Measurements from ENCODE around the gene AAK1.
"Not testable (repeated sequence)": the region's sequence is repeated elsewhere in the genome, so short reads cannot be mapped to it uniquely, and the experiment has no call there.

The AAK1 gene

GRCh38 chr2:69659941-69660483, 16.5 kb upstream of the AAK1 start:
- Histone ChIP-seq H3K9ac (ENCODE audit: insufficient read length, low read depth) (no peak overlapping the region), H3K4me3 (ENCODE audit: insufficient read length, low read depth) (no peak overlapping the region), H3K36me3 (ENCODE audit: insufficient read depth, insufficient read length, low read length) (no peaks in the 10 kb centered on the region), H3K4me1 (ENCODE audit: insufficient read depth, insufficient read length) (no peaks in the 10 kb centered on the region), H3K9me3 (ENCODE audit: insufficient read depth, low read length) (0 out of 2 replicates have a peak, but pooled peaks cover 4% of the 10 kb centered on the region), H3K27me3 (ENCODE audit: insufficient read depth, insufficient read length) (no peaks in the 10 kb centered on the region)
- no peak for DNase-seq (ENCODE audit: low read depth, low spot score)
- TF ChIP-seq YY1 (IDR thresholded peaks at IDR 0.05; ENCODE audit: insufficient read depth, insufficient read length), result no peak
- TF ChIP-seq SUZ12 (IDR thresholded peaks at IDR 0.05; ENCODE audit: extremely low read depth, insufficient read depth, insufficient read length), result no peak
- no peak for TF ChIP-seq ZNF274 (IDR thresholded peaks at IDR 0.05; ENCODE audit: low read depth, low read length)

- Histone ChIP-seq H3K4me1 (ENCODE audit: insufficient read depth, insufficient read length) (no peaks in the 10 kb centered on the region), H3K9ac (ENCODE audit: insufficient read length, low read depth) (no peak overlapping the region), H3K9me3 (ENCODE audit: insufficient read depth, low read length) (0 out of 2 replicates have a peak, but pooled peaks cover 4% of the 10 kb centered on the region), H3K4me3 (ENCODE audit: insufficient read length, low read depth) (no peak overlapping the region), H3K36me3 (ENCODE audit: insufficient read depth, insufficient read length, low read length) (no peaks in the 10 kb centered on the region), H3K27me3 (ENCODE audit: insufficient read depth, insufficient read length) (no peaks in the 10 kb centered on the region)
- DNase-seq (ENCODE audit: low read depth, low spot score), result no peak
- no peak for TF ChIP-seq YY1 (IDR thresholded peaks at IDR 0.05; ENCODE audit: insufficient read depth, insufficient read length)
- no peak for TF ChIP-seq ZNF274 (IDR thresholded peaks at IDR 0.05; ENCODE audit: low read depth, low read length)
- TF ChIP-seq SUZ12 (IDR thresholded peaks at IDR 0.05; ENCODE audit: extremely low read depth, insufficient read depth, insufficient read length), result no peak
These were observed 15.8 kb upstream of the AAK1 start for GRCh38 chr2:69659349-69659748.

DNA sequence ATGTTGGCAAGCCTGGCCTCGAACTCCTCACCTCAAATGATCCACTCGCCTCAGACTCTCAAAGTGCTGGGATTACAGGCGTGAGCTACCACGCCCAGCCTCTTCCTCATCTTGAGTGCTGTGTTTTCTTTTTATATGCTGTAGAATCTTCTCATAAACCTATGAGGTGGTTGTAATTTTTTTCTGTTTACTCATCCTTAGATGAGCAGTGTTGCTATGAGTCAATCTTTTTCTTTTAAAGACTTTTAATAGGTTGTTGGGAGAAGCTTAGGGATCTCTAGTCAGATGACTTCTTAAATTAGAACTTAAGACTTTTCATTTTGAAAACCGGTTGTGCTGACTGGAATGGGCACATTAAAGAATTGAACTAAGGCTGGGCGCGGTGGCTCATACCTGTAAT, 8.7 kb upstream of the AAK1 start:
- Histone ChIP-seq H3K4me1 (ENCODE audit: insufficient read depth, insufficient read length) (no peaks in the 10 kb centered on the region), H3K36me3 (ENCODE audit: insufficient read depth, insufficient read length, low read length) (no peaks in the 10 kb centered on the region), H3K9ac (ENCODE audit: insufficient read length, low read depth) (no peak overlapping the region), H3K4me3 (ENCODE audit: insufficient read length, low read depth) (no peak overlapping the region), H3K27me3 (ENCODE audit: insufficient read depth, insufficient read length) (no peaks in the 10 kb centered on the region), H3K9me3 (ENCODE audit: insufficient read depth, low read length) (no peaks in the 10 kb centered on the region)
- DNase-seq (ENCODE audit: low read depth, low spot score), result no peak
- TF ChIP-seq YY1 (IDR thresholded peaks at IDR 0.05; ENCODE audit: insufficient read depth, insufficient read length) (no peak), ZNF274 (IDR thresholded peaks at IDR 0.05; ENCODE audit: low read depth, low read length) (no peak), SUZ12 (IDR thresholded peaks at IDR 0.05; ENCODE audit: extremely low read depth, insufficient read depth, insufficient read length) (no peak)

GRCh38 chr2:69647196-69647595, 3.7 kb upstream of the AAK1 start:
- H3K36me3 ChIP-seq (ENCODE audit: insufficient read depth, insufficient read length, low read length); DNase-seq (ENCODE audit: low read depth, low spot score); H3K9ac ChIP-seq (ENCODE audit: insufficient read length, low read depth); H3K9me3 ChIP-seq (ENCODE audit: insufficient read depth, low read length); H3K4me3 ChIP-seq (ENCODE audit: insufficient read length, low read depth); H3K27me3 ChIP-seq (ENCODE audit: insufficient read depth, insufficient read length); H3K4me1 ChIP-seq (ENCODE audit: insufficient read depth, insufficient read length): not testable (repeated sequence)

GRCh38 chr2:69646714-69647113, 3.2 kb upstream of the AAK1 start:
- Histone ChIP-seq H3K4me1 (ENCODE audit: insufficient read depth, insufficient read length) (no peaks in the 10 kb centered on the region), H3K9ac (ENCODE audit: insufficient read length, low read depth) (no peak overlapping the region)

GRCh38 chr2:69645921-69646320, 2.4 kb upstream of the AAK1 start:
- no peak for TF ChIP-seq SUZ12 (IDR thresholded peaks at IDR 0.05; ENCODE audit: extremely low read depth, insufficient read depth, insufficient read length)
- TF ChIP-seq YY1 (IDR thresholded peaks at IDR 0.05; ENCODE audit: insufficient read depth, insufficient read length), result no peak
- TF ChIP-seq ZNF274 (IDR thresholded peaks at IDR 0.05; ENCODE audit: low read depth, low read length), result no peak
- Histone ChIP-seq H3K9me3 (ENCODE audit: insufficient read depth, low read length) (no peaks in the 10 kb centered on the region), H3K9ac (ENCODE audit: insufficient read length, low read depth) (no peak overlapping the region), H3K36me3 (ENCODE audit: insufficient read depth, insufficient read length, low read length) (peaks cover 3% of the 10 kb centered on the region), H3K27me3 (ENCODE audit: insufficient read depth, insufficient read length) (no peaks in the 10 kb centered on the region), H3K4me1 (ENCODE audit: insufficient read depth, insufficient read length) (no peaks in the 10 kb centered on the region), H3K4me3 (ENCODE audit: insufficient read length, low read depth) (no peak overlapping the region)
- DNase-seq (ENCODE audit: low read depth, low spot score), result no peak

More at GRCh38 chr2:69646714-69647113, 3.2 kb upstream of the AAK1 start:
- TF ChIP-seq SUZ12 (IDR thresholded peaks at IDR 0.05; ENCODE audit: extremely low read depth, insufficient read depth, insufficient read length) (no peak), YY1 (IDR thresholded peaks at IDR 0.05; ENCODE audit: insufficient read depth, insufficient read length) (no peak), ZNF274 (IDR thresholded peaks at IDR 0.05; ENCODE audit: low read depth, low read length) (no peak)
- DNase-seq (ENCODE audit: low read depth, low spot score), result no peak
- Histone ChIP-seq H3K9me3 (ENCODE audit: insufficient read depth, low read length) (no peaks in the 10 kb centered on the region), H3K36me3 (ENCODE audit: insufficient read depth, insufficient read length, low read length) (no peaks in the 10 kb centered on the region), H3K27me3 (ENCODE audit: insufficient read depth, insufficient read length) (no peaks in the 10 kb centered on the region), H3K4me3 (ENCODE audit: insufficient read length, low read depth) (no peak overlapping the region)

GRCh38 chr2:69645031-69645431, 1.5 kb upstream of the AAK1 start:
- Histone ChIP-seq H3K27me3 (ENCODE audit: insufficient read depth, insufficient read length) (no peaks in the 10 kb centered on the region), H3K4me3 (ENCODE audit: insufficient read length, low read depth) (peak overlapping the region; percentile 85), H3K9me3 (ENCODE audit: insufficient read depth, low read length) (no peaks in the 10 kb centered on the region), H3K4me1 (ENCODE audit: insufficient read depth, insufficient read length) (no peaks in the 10 kb centered on the region), H3K9ac (ENCODE audit: insufficient read length, low read depth) (no peak overlapping the region), H3K36me3 (ENCODE audit: insufficient read depth, insufficient read length, low read length) (peaks cover 11% of the 10 kb centered on the region)
- DNase-seq (ENCODE audit: low read depth, low spot score), result peak; percentile 25
- TF ChIP-seq YY1 (IDR thresholded peaks at IDR 0.05; ENCODE audit: insufficient read depth, insufficient read length), result no peak
- no peak for TF ChIP-seq SUZ12 (IDR thresholded peaks at IDR 0.05; ENCODE audit: extremely low read depth, insufficient read depth, insufficient read length)
- no peak for TF ChIP-seq ZNF274 (IDR thresholded peaks at IDR 0.05; ENCODE audit: low read depth, low read length)

All from NT2/D1 (cell line).